K562 (cell line): Measurements from ENCODE around the gene PLXNA2. TPM values are rescaled to one million over a fixed set of nuclear protein-coding genes. Genes with fewer than 3 reads are reported as not detected.

Experiments used
- ATAC-seq: fragments of 200-7000 bp; cut with Tn5 transposase; 3 replicates; pipeline ENCODE4 v1.9.1; 2020; ENCODE audit warnings: moderate library complexity
- BruUV-seq: library from RNA; stranded (reverse); fragments of 400-500 nt; replicated peaks from 2 replicates; lab custom pipeline; 2021; lab: Mats Ljungman, UMichigan
- CTCF ChIA-PET: fragments of 300-600 bp; formaldehyde crosslinking; extraction: SDS; loops from one replicate; lab custom pipeline; 2021; ENCODE audit warnings: low intra/inter-chr PET ratio; lab: Yijun Ruan, JAX
- POLR2A ChIA-PET: fragments of 300-600, 350-650 bp; sonication (Branson Sonifier 250); formaldehyde crosslinking; extraction: SDS; loops from one replicate; lab custom pipeline; 2021; ENCODE audit warnings: antibody characterized with exemption, inconsistent platforms; lab: Yijun Ruan, JAX
- DNase-seq, 4 experiments: peaks; one replicate each; pipeline versions ENCODE4 v3.0.0 to v3.0.0-alpha.2; 2011 to 2018; ENCODE audit warnings: low spot score in 3 of 4, mixed read lengths in 3 of 4; ENCODE audit errors: extremely low read depth in 1 of 4
- FAIRE-seq: peaks from 2 replicates; lab custom pipeline; 2011; peaks lifted over from hg19 to GRCh38; lab: Jason Lieb, UNC
- H2AFZ ChIP-seq: 2 replicates; pipeline ENCODE4 v1.6.0; 2011; ENCODE audit warnings: low read depth, low read length, control low read depth, inconsistent platforms
- H3K27ac ChIP-seq: fragments of 200-600 bp; 3 replicates; pipeline ENCODE4 v1.8.0; 2011; ENCODE audit warnings: low read depth, mild to moderate bottlenecking, control low read depth, inconsistent platforms, low read length, moderate library complexity, mixed read lengths; ENCODE audit errors: extremely low read depth
- H3K27me3 ChIP-seq, 2 experiments: fragments of 300-600 bp in 1 of 2; 2 replicates in 1 of 2; 3 replicates in 1 of 2; pipeline versions ENCODE4 v1.6.0 to v1.8.0; 2011; ENCODE audit warnings: inconsistent platforms in 2 of 2, low read length in 2 of 2, mild to moderate bottlenecking in 1 of 2, mixed read lengths in 1 of 2, moderate library complexity in 1 of 2; ENCODE audit not compliant: control insufficient read depth in 2 of 2, insufficient read depth in 2 of 2
- H3K36me3 ChIP-seq: fragments of 300-600 bp; 3 replicates; pipeline ENCODE4 v1.8.0; 2011; ENCODE audit warnings: mild to moderate bottlenecking, low read length, inconsistent platforms; ENCODE audit not compliant: control insufficient read depth, insufficient read depth
- H3K4me1 ChIP-seq, 2 experiments: fragments of 200-600 bp in 1 of 2; replicated peaks in 1 of 2; 2 replicates in 1 of 2; 3 replicates in 1 of 2; pipeline versions ENCODE4 v1.5.1 to v1.8.0; 2011; ENCODE audit warnings: inconsistent platforms in 2 of 2, low read length in 2 of 2, mild to moderate bottlenecking in 1 of 2, mixed read lengths in 1 of 2, moderate library complexity in 1 of 2; ENCODE audit not compliant: control insufficient read depth in 2 of 2, insufficient read depth in 2 of 2
- H3K4me2 ChIP-seq: 2 replicates; pipeline ENCODE4 v1.6.1; 2011; ENCODE audit warnings: low read length, control low read depth, inconsistent platforms, mixed read lengths; ENCODE audit not compliant: insufficient read depth
- H3K4me3 ChIP-seq: fragments of 200-600 bp; sonication (generic), shearing (Covaris generic); 2 replicates; pipeline ENCODE4 v1.5.1; 2016; ENCODE audit warnings: control low read depth, inconsistent platforms
- H3K79me2 ChIP-seq: fragments of 200-600 bp; 3 replicates; pipeline ENCODE4 v1.8.0; 2011; ENCODE audit warnings: low read length, inconsistent platforms; ENCODE audit not compliant: control insufficient read depth, insufficient read depth
- H3K9ac ChIP-seq, 2 experiments: 2 replicates each; pipeline versions ENCODE4 v1.6.0 to v1.6.1; 2011; ENCODE audit warnings: low read depth in 2 of 2, low read length in 2 of 2, control low read depth in 1 of 2, inconsistent platforms in 1 of 2, mild to moderate bottlenecking in 1 of 2, mixed read lengths in 1 of 2; ENCODE audit not compliant: insufficient read depth in 1 of 2
- H3K9me1 ChIP-seq: one replicate; pipeline ENCODE4 v1.6.0; 2011; ENCODE audit warnings: inconsistent platforms, mild to moderate bottlenecking, low read length, moderate library complexity; ENCODE audit not compliant: control insufficient read depth, insufficient read depth
- H3K9me3 ChIP-seq: replicated peaks from 2 replicates; pipeline ENCODE4 v1.5.1; 2011; ENCODE audit warnings: low read depth, low read length, inconsistent platforms; ENCODE audit not compliant: control insufficient read depth, insufficient read depth
- H4K20me1 ChIP-seq: replicated peaks from 2 replicates; pipeline ENCODE4 v1.6.1; 2011; ENCODE audit warnings: low read length, inconsistent platforms, mixed read lengths; ENCODE audit not compliant: control insufficient read depth, insufficient read depth
- CHD1 ChIP-seq: fragments of 200-600 bp; sonication (generic); IDR thresholded peaks from one replicate; pipeline ENCODE4 v1.6.1; 2012; ENCODE audit warnings: mild to moderate bottlenecking, moderate library complexity, low read length, inconsistent platforms
- EZH2 ChIP-seq: IDR thresholded peaks from 2 replicates; pipeline ENCODE4 v1.6.1; 2012; ENCODE audit warnings: low read depth, mild to moderate bottlenecking, inconsistent platforms, low read length, borderline replicate concordance
- HNRNPH1 ChIP-seq: fragments of 200-400 bp; formaldehyde crosslinking; optimal IDR thresholded peaks from 2 replicates; pipeline ENCODE3; 2017; ENCODE audit warnings: low read depth, mild to moderate bottlenecking, low read length, moderate library complexity
- L3MBTL2 ChIP-seq: fragments of 450-650 bp; IDR thresholded peaks from 2 replicates; pipeline ENCODE4 v1.6.1; 2016; ENCODE audit warnings: mild to moderate bottlenecking, moderate library complexity
- MEF2D ChIP-seq: conservative IDR thresholded peaks from 2 replicates; pipeline ENCODE4 v1.6.1; 2016; ENCODE audit warnings: low read depth, missing genetic modification characterization, missing compliant biosample characterization
- NFYB ChIP-seq: IDR thresholded peaks from 2 replicates; pipeline ENCODE4 v1.6.1; 2011; ENCODE audit warnings: mild to moderate bottlenecking, moderate library complexity; ENCODE audit not compliant: insufficient read length; ENCODE audit errors: extremely low read depth
- NR2C1 ChIP-seq, 2 experiments: fragments of 450-650 bp; IDR thresholded peaks; 2 replicates each; pipeline ENCODE4 v1.6.1; 2017; ENCODE audit warnings: mild to moderate bottlenecking in 2 of 2, antibody characterized with exemption in 1 of 2, inconsistent platforms in 1 of 2, missing compliant biosample characterization in 1 of 2, missing genetic modification characterization in 1 of 2
- POLR2H ChIP-seq: IDR thresholded peaks from 2 replicates; pipeline ENCODE4 v1.6.1; 2016; ENCODE audit warnings: missing genetic modification characterization, low read depth, mild to moderate bottlenecking, control low read depth, missing compliant biosample characterization, moderate library complexity
- PYGO2 ChIP-seq: fragments of 450-650 bp; IDR thresholded peaks from 2 replicates; pipeline ENCODE4 v1.6.1; 2016; ENCODE audit warnings: mild to moderate bottlenecking, missing genetic modification characterization, moderate library complexity, missing compliant biosample characterization
- SMAD1 ChIP-seq: fragments of 150-350 bp; IDR thresholded peaks from 2 replicates; pipeline ENCODE4 v1.6.1; 2014; ENCODE audit warnings: low read length, low read depth; ENCODE audit not compliant: partially characterized antibody
- ZNF436 ChIP-seq: fragments of 250-450, 450-650 bp; sonication (Bioruptor Pico); formaldehyde crosslinking; IDR thresholded peaks from 2 replicates; pipeline ENCODE4 v1.7.0; 2020; ENCODE audit warnings: mild to moderate bottlenecking
- ZNF696 ChIP-seq: fragments of 250-450 bp; sonication (Bioruptor Pico); conservative IDR thresholded peaks from 2 replicates; pipeline ENCODE4 v1.4.0; 2020; ENCODE audit warnings: mild to moderate bottlenecking, moderate library complexity
- WGBS: fragments of 100-300 bp; shearing (Covaris generic); methylation state at CpG from one replicate; pipeline ENCODE4 v1.1.6; 2016; ENCODE audit warnings: low coverage, mixed read lengths; ENCODE audit not compliant: insufficient coverage; ENCODE audit errors: missing lambda C conversion rate; 5-methylcytosine and 5-hydroxymethylcytosine counted together
- in situ Hi-C: fragments of 300-500 bp; cut with MboI; formaldehyde crosslinking; loops from 4 replicates; pipeline ENCODE4 v1.15.0; 2018; ENCODE audit warnings: inconsistent platforms, mixed read lengths
- intact Hi-C: fragments of 100-400 bp; cut with micrococcal nuclease; formaldehyde crosslinking; loops from 2 replicates; pipeline ENCODE4 v1.14.2; 2022
- polyA plus RNA-seq, 8 experiments: library from polyadenylated mRNA; depleted of rRNA in 4 of 8; stranded (reverse) in 5 of 8; unstranded in 3 of 8; fragments of >200 nt; fragmentation: Nextera tagmentation in 2 of 8; fragmentation: Illumina TruSeq in 1 of 8; extraction: Ambion mirVana in 2 of 8; extraction: Trizol in 1 of 8; gene quantifications; 2 replicates each; pipeline versions ENCODE4 v1.2.1 to v1.2.3, GENCODE V29; 2011 to 2014; ENCODE audit warnings: inconsistent platforms in 1 of 8, missing spikeins in 1 of 8
- total RNA-seq, 7 experiments: library from RNA; depleted of rRNA in 6 of 7; stranded (reverse); fragments of >200 nt in 6 of 7; fragmentation: Illumina TruSeq in 2 of 7; extraction: Trizol in 2 of 7; gene quantifications; 2 replicates each; pipeline versions ENCODE4 v1.2.1 to v1.2.3, GENCODE V29; 2011 to 2021; ENCODE audit warnings: low replicate concordance in 1 of 7
- TF ChIP-seq, protein P1 (sequence below): fragments of 250-450 bp; sonication (Bioruptor Pico); IDR thresholded peaks from 2 replicates; pipeline ENCODE4 v1.5.0; 2020; ENCODE audit warnings: mild to moderate bottlenecking
- TF ChIP-seq, protein P2 (sequence below): fragments of 250-450 bp; sonication (Bioruptor Pico); IDR thresholded peaks from 2 replicates; pipeline ENCODE4 v1.5.0; 2022; ENCODE audit warnings: mild to moderate bottlenecking
- TF ChIP-seq, protein P3 (sequence below): sonication (generic); formaldehyde crosslinking; IDR thresholded peaks from 2 replicates; pipeline ENCODE4 v1.8.1; 2023; ENCODE audit warnings: mild to moderate bottlenecking, missing genetic modification reagents

PLXNA2 gene
- total and polyA plus RNA-seq, 9 of the 15 experiments (the other 6 are each of a cell fraction or from before 2014, with no cell fraction given): 0.01 to 1.3 (median 0.32) TPM

GRCh38 chr1:208031932-208032320 is 212.3 kb downstream of the PLXNA2 start:
- no peak overlapping the region for H3K9ac ChIP-seq
- TF ChIP-seq ZNF436 (CRISPR knock-in tag): no peak
- TF ChIP-seq POLR2H (tag): no peak
- no peak for TF ChIP-seq ZNF696 (CRISPR knock-in tag)
- no peak for TF ChIP-seq NR2C1 (IDR thresholded peaks at IDR 0.05)
- no peak for TF ChIP-seq NR2C1 (tag; IDR thresholded peaks at IDR 0.05)
- no peak for TF ChIP-seq MEF2D (tag)
- no peak for TF ChIP-seq HNRNPH1
- no peak for TF ChIP-seq NFYB
- TF ChIP-seq EZH2: no peak
- no peak for TF ChIP-seq CHD1
- TF ChIP-seq, protein P1, sequence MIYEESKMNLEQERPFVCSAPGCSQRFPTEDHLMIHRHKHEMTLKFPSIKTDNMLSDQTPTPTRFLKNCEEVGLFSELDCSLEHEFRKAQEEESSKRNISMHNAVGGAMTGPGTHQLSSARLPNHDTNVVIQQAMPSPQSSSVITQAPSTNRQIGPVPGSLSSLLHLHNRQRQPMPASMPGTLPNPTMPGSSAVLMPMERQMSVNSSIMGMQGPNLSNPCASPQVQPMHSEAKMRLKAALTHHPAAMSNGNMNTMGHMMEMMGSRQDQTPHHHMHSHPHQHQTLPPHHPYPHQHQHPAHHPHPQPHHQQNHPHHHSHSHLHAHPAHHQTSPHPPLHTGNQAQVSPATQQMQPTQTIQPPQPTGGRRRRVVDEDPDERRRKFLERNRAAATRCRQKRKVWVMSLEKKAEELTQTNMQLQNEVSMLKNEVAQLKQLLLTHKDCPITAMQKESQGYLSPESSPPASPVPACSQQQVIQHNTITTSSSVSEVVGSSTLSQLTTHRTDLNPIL: no peak
- TF ChIP-seq SMAD1: no peak
- TF ChIP-seq L3MBTL2: no peak
- TF ChIP-seq, protein P2, sequence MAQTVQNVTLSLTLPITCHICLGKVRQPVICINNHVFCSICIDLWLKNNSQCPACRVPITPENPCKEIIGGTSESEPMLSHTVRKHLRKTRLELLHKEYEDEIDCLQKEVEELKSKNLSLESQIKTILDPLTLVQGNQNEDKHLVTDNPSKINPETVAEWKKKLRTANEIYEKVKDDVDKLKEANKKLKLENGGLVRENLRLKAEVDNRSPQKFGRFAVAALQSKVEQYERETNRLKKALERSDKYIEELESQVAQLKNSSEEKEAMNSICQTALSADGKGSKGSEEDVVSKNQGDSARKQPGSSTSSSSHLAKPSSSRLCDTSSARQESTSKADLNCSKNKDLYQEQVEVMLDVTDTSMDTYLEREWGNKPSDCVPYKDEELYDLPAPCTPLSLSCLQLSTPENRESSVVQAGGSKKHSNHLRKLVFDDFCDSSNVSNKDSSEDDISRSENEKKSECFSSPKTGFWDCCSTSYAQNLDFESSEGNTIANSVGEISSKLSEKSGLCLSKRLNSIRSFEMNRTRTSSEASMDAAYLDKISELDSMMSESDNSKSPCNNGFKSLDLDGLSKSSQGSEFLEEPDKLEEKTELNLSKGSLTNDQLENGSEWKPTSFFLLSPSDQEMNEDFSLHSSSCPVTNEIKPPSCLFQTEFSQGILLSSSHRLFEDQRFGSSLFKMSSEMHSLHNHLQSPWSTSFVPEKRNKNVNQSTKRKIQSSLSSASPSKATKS (CRISPR knock-in tag): no peak
- TF ChIP-seq, protein P3, sequence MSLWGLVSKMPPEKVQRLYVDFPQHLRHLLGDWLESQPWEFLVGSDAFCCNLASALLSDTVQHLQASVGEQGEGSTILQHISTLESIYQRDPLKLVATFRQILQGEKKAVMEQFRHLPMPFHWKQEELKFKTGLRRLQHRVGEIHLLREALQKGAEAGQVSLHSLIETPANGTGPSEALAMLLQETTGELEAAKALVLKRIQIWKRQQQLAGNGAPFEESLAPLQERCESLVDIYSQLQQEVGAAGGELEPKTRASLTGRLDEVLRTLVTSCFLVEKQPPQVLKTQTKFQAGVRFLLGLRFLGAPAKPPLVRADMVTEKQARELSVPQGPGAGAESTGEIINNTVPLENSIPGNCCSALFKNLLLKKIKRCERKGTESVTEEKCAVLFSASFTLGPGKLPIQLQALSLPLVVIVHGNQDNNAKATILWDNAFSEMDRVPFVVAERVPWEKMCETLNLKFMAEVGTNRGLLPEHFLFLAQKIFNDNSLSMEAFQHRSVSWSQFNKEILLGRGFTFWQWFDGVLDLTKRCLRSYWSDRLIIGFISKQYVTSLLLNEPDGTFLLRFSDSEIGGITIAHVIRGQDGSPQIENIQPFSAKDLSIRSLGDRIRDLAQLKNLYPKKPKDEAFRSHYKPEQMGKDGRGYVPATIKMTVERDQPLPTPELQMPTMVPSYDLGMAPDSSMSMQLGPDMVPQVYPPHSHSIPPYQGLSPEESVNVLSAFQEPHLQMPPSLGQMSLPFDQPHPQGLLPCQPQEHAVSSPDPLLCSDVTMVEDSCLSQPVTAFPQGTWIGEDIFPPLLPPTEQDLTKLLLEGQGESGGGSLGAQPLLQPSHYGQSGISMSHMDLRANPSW (CRISPR knock-in tag): no peak
- no peak for TF ChIP-seq PYGO2 (tag)
- H3K4me3 ChIP-seq: no peak overlapping the region
- no peak overlapping the region for H2AFZ ChIP-seq
- H3K4me2 ChIP-seq: no peak overlapping the region
- H4K20me1 ChIP-seq: peaks cover 6% of the 10 kb centered on the region
- DNase-seq (no peak), ATAC-seq (no peak), FAIRE-seq (no peak)
- H3K79me2 ChIP-seq: no peaks in the 10 kb centered on the region
- no peak overlapping the region for H3K27ac ChIP-seq
- no peaks in the 10 kb centered on the region for H3K9me1 ChIP-seq
- H3K9me3 ChIP-seq: no peaks in the 10 kb centered on the region
- in situ Hi-C loops (no loop called here), intact Hi-C loops (no loop called here)
- BruUV-seq: no TSS peak
- H3K27me3 ChIP-seq: peaks cover 44 to 82% of the 10 kb centered on the region in 2 experiments; a peak in 4 of 5 replicates
- ChIA-PET POLR2A (interaction anchor here (0.9 to 2.2 kb wide), 3 partner anchors 10 to 25 kb away, joined by 3 to 9 read pairs (median 4); no protein-coding TSS in a partner anchor), CTCF (no interaction called here)
- WGBS: 0% methylated on average over 4 of the region's 4 CpGs
- no peaks in the 10 kb centered on the region for H3K36me3 ChIP-seq
- H3K4me1 ChIP-seq: peaks cover 1 to 2% of the 10 kb centered on the region in 2 experiments; a peak in 3 of 5 replicates
